Activated T-helper 2 cell treated with anti-CD3 and anti-CD28 coated beads, Interferon-gamma antibody, Interleukin-2, Interleukin-4, amounts not matched to agents 10 μg/mL and 5 μg/mL and 100 μg/mL, durations not matched to agents 14 hours and 24 hours and 36 hours (primary cell): ENCODE measurements around the gene C17orf75. TPM values are rescaled to one million over a fixed set of nuclear protein-coding genes. Genes with fewer than 3 reads are reported as not detected.

Source experiments
- total RNA-seq: library from RNA; stranded (reverse); gene quantifications from 2 replicates; pipeline ENCODE4 v1.2.3, GENCODE V29; 2022

C17orf75 gene
- total RNA-seq, 1 donor from 2014 or later: 25.6 TPM

Other genes with a start within 250 kb of the C17orf75 start
- 25.2 and 25.7 TPM in 2 replicates for gene RHOT1, start 199.7 kb downstream of the C17orf75 start, total RNA-seq
- gene RHBDL3, start 76.3 kb downstream of the C17orf75 start, total RNA-seq: 0.11 and 0.18 TPM in 2 replicates
- 254 and 256 TPM in 2 replicates for gene ZNF207, start 8.0 kb upstream of the C17orf75 start, total RNA-seq
- 200 and 207 TPM in 2 replicates for gene PSMD11, start 102.3 kb upstream of the C17orf75 start, total RNA-seq
- gene CDK5R1, start 144.8 kb upstream of the C17orf75 start, total RNA-seq: 10.8 and 12.0 TPM in 2 replicates